ENCODE measurements around the gene SLC7A5. TPM values are rescaled to one million over a fixed set of nuclear protein-coding genes. Genes with fewer than 3 reads are reported as not detected.
A peak's percentile ranks its signal among the peaks of the same experiment; 100 is the strongest.

The SLC7A5 gene
- polyA plus RNA-seq, 2 of the 4 experiments (the other 2 are of a cell fraction) = 265 to 972 TPM

GRCh38 chr16:87856791-87857228 lies 12.5 kb downstream of the SLC7A5 start (continued):
- no peak for TF ChIP-seq ELK1 (IDR thresholded peaks at IDR 0.05; ENCODE audit: low read depth, low read length)
- TF ChIP-seq HES2 (IDR thresholded peaks at IDR 0.05) = no peak
- TF ChIP-seq EP300 (IDR thresholded peaks at IDR 0.05) = no peak
- no peak for TF ChIP-seq CTCF (IDR thresholded peaks at IDR 0.05)
- no peak for TF ChIP-seq CBX2 (IDR thresholded peaks at IDR 0.05; ENCODE audit: borderline replicate concordance, low read depth)
- TF ChIP-seq CHD4 (IDR thresholded peaks at IDR 0.05; ENCODE audit: borderline replicate concordance) = no peak
- TF ChIP-seq EHMT2 (IDR thresholded peaks at IDR 0.05; ENCODE audit: low read depth) = no peak
- TF ChIP-seq HOXB13 (CRISPR knock-in tag; IDR thresholded peaks at IDR 0.05; ENCODE audit: low read depth) = no peak
- TF ChIP-seq HDAC2 (IDR thresholded peaks at IDR 0.05) = no peak
- TF ChIP-seq E2F6 (IDR thresholded peaks at IDR 0.05; ENCODE audit: borderline replicate concordance, low read depth) = no peak
- no peak for TF ChIP-seq ATOH8 (CRISPR knock-in tag; IDR thresholded peaks at IDR 0.05; ENCODE audit: low read depth)
- no peak for TF ChIP-seq SMC3 (IDR thresholded peaks at IDR 0.05)
- 0 out of 2 replicates have a peak, but pooled peaks have one; percentile 67 for TF ChIP-seq HOXA7 (CRISPR knock-in tag; IDR thresholded peaks at IDR 0.05)

GRCh38 chr16:87855852-87856715 lies 13.2 kb downstream of the SLC7A5 start:
- ATAC-seq = peak; percentile 2 to 3; a peak in 5 of 6 replicates
- Histone ChIP-seq H3K9me3 (no peaks in the 10 kb centered on the region), H3K4me3 (peak overlapping the region; percentile 77), H3K4me2 (peak overlapping the region; percentile 79), H3K4me1 (peaks cover 91% of the 10 kb centered on the region), H3K27ac (peak overlapping the region; percentile 97 to 99)
- CTCF ChIA-PET = interaction anchor here (0.6 to 15.2 kb wide), 7 partner anchors 10 to 77 kb away, joined by 3 to 246 read pairs (median 5); partner anchors contain the start of gene SLC7A5
- FAIRE-seq = no peak
- WGBS (ENCODE audit: missing lambda C conversion rate) = 21% methylated on average over 18 of the region's 26 CpGs
- DNase-seq (ENCODE audit: low read depth in 1 of 2, low spot score in 1 of 2) = peak in 1 of 2 experiments; percentile 79
- POLR2A ChIA-PET = interaction anchor here (1.2 to 3.8 kb wide), 2 partner anchors 9 to 13 kb away, joined by 3 to 23 read pairs; partner anchors contain the start of gene SLC7A5
- TF ChIP-seq HOXB5 (CRISPR knock-in tag; IDR thresholded peaks at IDR 0.05) (no peak), HES2 (IDR thresholded peaks at IDR 0.05) (no peak), POLR2AphosphoS2 (conservative IDR thresholded peaks at IDR 0.05; ENCODE audit: low read length) (peak; percentile 64; the same call in 1 of the 2 replicates), FOSB (CRISPR knock-in tag; IDR thresholded peaks at IDR 0.05) (peak; percentile 61; the same call in 1 of the 2 replicates), HEYL (CRISPR knock-in tag; IDR thresholded peaks at IDR 0.05) (no peak), MAFK (IDR thresholded peaks at IDR 0.05; ENCODE audit: partially characterized antibody) (no peak), ELK1 (IDR thresholded peaks at IDR 0.05; ENCODE audit: low read depth, low read length) (no peak), PBX3 (IDR thresholded peaks at IDR 0.05) (0 out of 2 replicates have a peak, but pooled peaks have one; percentile 22), TFCP2L1 (CRISPR knock-in tag; IDR thresholded peaks at IDR 0.05) (0 out of 2 replicates have a peak, but pooled peaks have one; percentile 20), EHF (CRISPR knock-in tag; IDR thresholded peaks at IDR 0.05) (no peak), RNF2 (IDR thresholded peaks at IDR 0.05; ENCODE audit: borderline replicate concordance, low read depth) (0 out of 2 replicates have a peak, but pooled peaks have one; percentile 30)

Measured in A549 (cell line).